Endothelial cell of umbilical vein (primary cell): ENCODE data around the gene ADCY5. TPM values are rescaled to one million over a fixed set of nuclear protein-coding genes. Genes with fewer than 3 reads are reported as not detected.

Experiments
- BruUV-seq: library from RNA; stranded (reverse); fragments of 400-500 nt; replicated peaks from 2 replicates; lab custom pipeline; 2021; lab: Mats Ljungman, UMichigan
- CTCF ChIA-PET: fragments of 300-600, 350-600 bp; sonication (Branson Sonifier 250); formaldehyde crosslinking; loops from one replicate; lab custom pipeline; 2021; ENCODE audit warnings: antibody characterized with exemption, inconsistent platforms; lab: Charles Lee
- POLR2A ChIA-PET: fragments of 300-600, 350-600 bp; sonication (Branson Sonifier 250); formaldehyde crosslinking; loops from one replicate; lab custom pipeline; 2021; ENCODE audit warnings: antibody characterized with exemption, inconsistent platforms; lab: Charles Lee
- DNase-seq: peaks from one replicate; pipeline ENCODE4 v3.0.0-alpha.2; 2011; ENCODE audit warnings: low read depth, low spot score
- FAIRE-seq: peaks from 2 replicates; lab custom pipeline; 2011; peaks lifted over from hg19 to GRCh38; lab: Jason Lieb, UNC
- H2AFZ ChIP-seq: 2 replicates; pipeline ENCODE4 v1.6.0; 2012; ENCODE audit warnings: low read depth, low read length, control low read depth, inconsistent platforms
- H3K27ac ChIP-seq: 2 replicates; pipeline ENCODE4 v1.5.1; 2011; ENCODE audit warnings: low read depth, mild to moderate bottlenecking, control low read depth, low read length, moderate library complexity; ENCODE audit not compliant: insufficient read depth
- H3K27me3 ChIP-seq, 2 experiments: 2 replicates each; pipeline versions ENCODE4 v1.6.0 to v1.6.1; 2011; ENCODE audit warnings: low read length in 2 of 2, mixed read lengths in 1 of 2; ENCODE audit not compliant: control insufficient read depth in 2 of 2, insufficient read depth in 2 of 2
- H3K36me3 ChIP-seq, 2 experiments: 2 replicates in 1 of 2; 3 replicates in 1 of 2; pipeline ENCODE4 v1.5.1; 2011; ENCODE audit warnings: low read length in 2 of 2, mild to moderate bottlenecking in 1 of 2, moderate library complexity in 1 of 2; ENCODE audit not compliant: control insufficient read depth in 2 of 2, insufficient read depth in 2 of 2; ENCODE audit errors: extremely low read depth in 1 of 2
- H3K4me1 ChIP-seq: 3 replicates; pipeline ENCODE4 v1.5.1; 2011; ENCODE audit warnings: mild to moderate bottlenecking, low read length; ENCODE audit not compliant: control insufficient read depth, insufficient read depth; ENCODE audit errors: extremely low read depth
- H3K4me2 ChIP-seq: 2 replicates; pipeline ENCODE4 v1.6.1; 2011; ENCODE audit warnings: low read length, control low read depth, mixed read lengths; ENCODE audit not compliant: insufficient read depth
- H3K4me3 ChIP-seq, 3 experiments: fragments of 200-600 bp in 1 of 3; sonication (generic), shearing (Covaris generic) in 1 of 3; replicated peaks in 1 of 3; 2 replicates each; pipeline ENCODE4 v1.5.1; 2011 to 2016; ENCODE audit warnings: control low read depth in 3 of 3, low read length in 3 of 3, mild to moderate bottlenecking in 2 of 3, inconsistent platforms in 1 of 3, low read depth in 1 of 3, moderate library complexity in 1 of 3; ENCODE audit not compliant: insufficient read depth in 1 of 3
- H3K79me2 ChIP-seq: 2 replicates; pipeline ENCODE4 v1.6.0; 2012; ENCODE audit warnings: low read length, inconsistent platforms; ENCODE audit not compliant: control insufficient read depth, insufficient read depth
- H3K9ac ChIP-seq: replicated peaks from 2 replicates; pipeline ENCODE3; 2011; ENCODE audit warnings: low read length, control low read depth; ENCODE audit not compliant: insufficient read depth; ENCODE audit errors: extremely low read depth
- H3K9me1 ChIP-seq: replicated peaks from 3 replicates; pipeline ENCODE4 v1.6.0; 2011; ENCODE audit warnings: mild to moderate bottlenecking, low read length; ENCODE audit not compliant: control insufficient read depth, insufficient read depth; ENCODE audit errors: extremely low read depth
- H3K9me3 ChIP-seq: replicated peaks from 2 replicates; pipeline ENCODE4 v1.5.1; 2012; ENCODE audit warnings: low read length, inconsistent platforms; ENCODE audit not compliant: control insufficient read depth, insufficient read depth
- H4K20me1 ChIP-seq: replicated peaks from 2 replicates; pipeline ENCODE3; 2011; ENCODE audit warnings: mild to moderate bottlenecking, low read length; ENCODE audit not compliant: control insufficient read depth, insufficient read depth; ENCODE audit errors: extremely low read depth
- EZH2 ChIP-seq: IDR thresholded peaks from 2 replicates; pipeline ENCODE4 v1.6.1; 2012; ENCODE audit warnings: borderline replicate concordance, low read depth, mild to moderate bottlenecking, moderate library complexity, low read length, inconsistent platforms; ENCODE audit not compliant: severe bottlenecking
- FOS ChIP-seq: IDR thresholded peaks from 2 replicates; pipeline ENCODE4 v1.6.1; 2011; ENCODE audit warnings: mild to moderate bottlenecking, low read length, moderate library complexity, borderline replicate concordance; ENCODE audit not compliant: insufficient read depth
- GATA2 ChIP-seq: IDR thresholded peaks from 2 replicates; pipeline ENCODE4 v1.7.0; 2011; ENCODE audit warnings: low read depth, mild to moderate bottlenecking, moderate library complexity, mixed read lengths, low read length; ENCODE audit not compliant: insufficient read length, insufficient read depth
- JUN ChIP-seq: IDR thresholded peaks from 2 replicates; pipeline ENCODE4 v1.6.1; 2011; ENCODE audit warnings: borderline replicate concordance, low read depth; ENCODE audit not compliant: insufficient read length, insufficient read depth
- MYC ChIP-seq: IDR thresholded peaks from one replicate; pipeline ENCODE4 v1.6.1; 2011; ENCODE audit warnings: mild to moderate bottlenecking, low read depth, low read length
- POLR2A ChIP-seq: IDR thresholded peaks from 2 replicates; pipeline ENCODE4 v1.6.1; 2012; ENCODE audit warnings: low read depth, mild to moderate bottlenecking, control low read depth, low read length
- POLR2AphosphoS5 ChIP-seq: IDR thresholded peaks from 2 replicates; pipeline ENCODE4 v1.6.1; 2012; ENCODE audit warnings: low read depth, mild to moderate bottlenecking, control low read depth, low read length, moderate library complexity; ENCODE audit not compliant: insufficient read depth
- dilution Hi-C: fragments of 300-500 bp; cut with MboI; formaldehyde crosslinking; loops from one replicate; pipeline ENCODE4 v1.15.0; 2019; ENCODE audit warnings: low sequenced_read_pairs; ENCODE audit not compliant: extremely low pct_ligation_motif_present
- intact Hi-C: fragments of 100-400 bp; cut with micrococcal nuclease; formaldehyde crosslinking; loops from one replicate; pipeline ENCODE4 v1.10.0; 2022
- polyA plus RNA-seq, 4 experiments: library from polyadenylated mRNA; depleted of rRNA in 3 of 4; stranded (reverse) in 3 of 4; unstranded in 1 of 4; fragments of >200 nt; gene quantifications; 2 replicates each; pipeline versions ENCODE4 v1.2.1 to v1.2.3, GENCODE V29; 2011 to 2012; ENCODE audit warnings: missing spikeins in 1 of 4
- total RNA-seq: library from RNA; stranded (reverse); gene quantifications from 2 replicates; pipeline ENCODE4 v1.2.3, GENCODE V29; 2021
- TF ChIP-seq, protein P1 (sequence below): IDR thresholded peaks from 2 replicates; pipeline ENCODE4 v1.6.1; 2011; ENCODE audit not compliant: insufficient read depth, insufficient read length
- TF ChIP-seq, protein P2 (sequence below), 2 donors: IDR thresholded peaks; 1 replicate in 1 of 2; 2 replicates in 1 of 2; pipeline ENCODE4 v1.5.1; 2011; ENCODE audit warnings: low read length in 2 of 2, mild to moderate bottlenecking in 2 of 2, moderate library complexity in 2 of 2, control low read depth in 1 of 2, inconsistent platforms in 1 of 2, low read depth in 1 of 2; ENCODE audit not compliant: insufficient read depth in 1 of 2; ENCODE audit errors: extremely low read depth in 1 of 2

Gene ADCY5
- total and polyA plus RNA-seq, 2 donors (not counting 3 experiments of a cell fraction or from before 2014, with no cell fraction given): 0.01 TPM; not detected in 1

DNA sequence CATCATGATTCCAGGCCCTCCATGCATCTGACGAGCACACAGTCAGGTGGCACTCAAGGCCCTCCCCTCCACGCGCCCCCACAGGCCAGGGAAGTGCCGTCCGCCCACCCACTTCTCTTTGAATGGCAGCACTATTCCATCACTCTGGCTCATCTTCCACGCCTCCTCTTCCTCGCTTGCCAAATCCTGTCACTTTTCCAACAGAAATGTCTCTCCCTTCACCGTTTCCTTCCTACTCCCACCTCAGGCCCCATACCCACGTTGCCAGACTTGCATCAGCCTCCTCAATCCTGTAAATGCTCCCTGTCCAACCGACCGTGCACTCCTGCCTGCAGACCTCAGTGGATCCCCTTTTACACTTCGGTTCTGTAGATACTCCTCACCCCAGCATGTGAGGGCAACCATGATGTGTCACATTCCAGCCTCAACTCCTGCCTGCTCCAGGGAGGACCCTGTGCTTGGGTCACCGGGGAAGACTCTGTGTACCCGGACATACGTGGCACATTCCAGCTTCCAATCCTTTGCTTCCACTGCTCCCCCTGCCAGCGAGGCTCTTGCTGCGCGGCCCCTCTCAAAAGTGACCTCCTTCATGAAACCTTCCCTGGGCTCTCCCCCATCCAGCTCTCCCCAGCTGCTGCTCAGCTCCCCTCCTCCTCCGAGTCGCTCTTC lies 29.6 kb downstream of the ADCY5 start:
- H3K9ac ChIP-seq: no peak overlapping the region
- H4K20me1 ChIP-seq: no peaks in the 10 kb centered on the region
- H3K4me3 ChIP-seq: no peak overlapping the region
- DNase-seq (no peak), FAIRE-seq (no peak)
- TF ChIP-seq FOS: no peak
- TF ChIP-seq, protein P1, sequence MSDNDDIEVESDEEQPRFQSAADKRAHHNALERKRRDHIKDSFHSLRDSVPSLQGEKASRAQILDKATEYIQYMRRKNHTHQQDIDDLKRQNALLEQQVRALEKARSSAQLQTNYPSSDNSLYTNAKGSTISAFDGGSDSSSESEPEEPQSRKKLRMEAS: no peak
- no peak for TF ChIP-seq MYC
- TF ChIP-seq, protein P2, sequence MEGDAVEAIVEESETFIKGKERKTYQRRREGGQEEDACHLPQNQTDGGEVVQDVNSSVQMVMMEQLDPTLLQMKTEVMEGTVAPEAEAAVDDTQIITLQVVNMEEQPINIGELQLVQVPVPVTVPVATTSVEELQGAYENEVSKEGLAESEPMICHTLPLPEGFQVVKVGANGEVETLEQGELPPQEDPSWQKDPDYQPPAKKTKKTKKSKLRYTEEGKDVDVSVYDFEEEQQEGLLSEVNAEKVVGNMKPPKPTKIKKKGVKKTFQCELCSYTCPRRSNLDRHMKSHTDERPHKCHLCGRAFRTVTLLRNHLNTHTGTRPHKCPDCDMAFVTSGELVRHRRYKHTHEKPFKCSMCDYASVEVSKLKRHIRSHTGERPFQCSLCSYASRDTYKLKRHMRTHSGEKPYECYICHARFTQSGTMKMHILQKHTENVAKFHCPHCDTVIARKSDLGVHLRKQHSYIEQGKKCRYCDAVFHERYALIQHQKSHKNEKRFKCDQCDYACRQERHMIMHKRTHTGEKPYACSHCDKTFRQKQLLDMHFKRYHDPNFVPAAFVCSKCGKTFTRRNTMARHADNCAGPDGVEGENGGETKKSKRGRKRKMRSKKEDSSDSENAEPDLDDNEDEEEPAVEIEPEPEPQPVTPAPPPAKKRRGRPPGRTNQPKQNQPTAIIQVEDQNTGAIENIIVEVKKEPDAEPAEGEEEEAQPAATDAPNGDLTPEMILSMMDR (IDR thresholded peaks at IDR 0.05; ENCODE audit: extremely low read depth in 1 of 2, insufficient read depth in 1 of 2, low read depth in 1 of 2, low read length in 2 of 2): no peak
- TF ChIP-seq POLR2A: no peak
- no peak for TF ChIP-seq POLR2AphosphoS5
- no peak for TF ChIP-seq EZH2
- no peak for TF ChIP-seq JUN
- no peak for TF ChIP-seq GATA2
- POLR2A ChIA-PET: no interaction called here
- no peaks in the 10 kb centered on the region for H3K9me3 ChIP-seq
- intact Hi-C loops (no loop called here), dilution Hi-C loops (no loop called here)
- H3K36me3 ChIP-seq: no peaks in the 10 kb centered on the region
- H3K27me3 ChIP-seq: peaks cover 0 to 4% of the 10 kb centered on the region in 2 experiments
- CTCF ChIA-PET: interaction anchor here (1.2 kb wide), 1 partner anchor 29 kb away, joined by 4 read pairs; the partner anchor contains the start of gene ADCY5
- no peaks in the 10 kb centered on the region for H3K79me2 ChIP-seq
- H3K27ac ChIP-seq: no peak overlapping the region
- no peak overlapping the region for H2AFZ ChIP-seq
- no TSS peak for BruUV-seq
- H3K4me1 ChIP-seq: no peaks in the 10 kb centered on the region
- H3K9me1 ChIP-seq: no peaks in the 10 kb centered on the region
- no peak overlapping the region for H3K4me2 ChIP-seq
